ENCODE data around the gene IL5.

DNA sequence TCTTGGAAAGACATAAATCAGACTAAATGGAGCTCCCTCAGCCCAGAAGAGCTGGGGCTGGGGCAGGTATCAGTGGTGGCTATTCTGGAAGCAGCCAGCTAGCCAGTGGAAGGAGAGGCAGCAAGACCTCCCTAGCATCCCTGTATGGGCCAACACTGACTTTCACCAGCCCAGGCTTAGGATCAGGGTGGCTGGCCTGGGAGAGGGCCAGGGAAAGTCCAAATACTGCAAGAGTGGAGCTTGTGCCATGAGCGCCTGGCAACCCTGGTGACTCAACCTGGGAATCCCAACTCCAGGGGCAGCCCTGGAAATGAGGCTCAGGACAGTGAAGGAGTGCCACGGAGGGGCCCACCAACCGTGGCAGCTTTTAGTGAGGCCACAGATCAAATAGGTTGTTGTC lies 45.2 kb downstream of the IL5 start:
- no peak for TF ChIP-seq CTCF (IDR thresholded peaks at IDR 0.05)
- TF ChIP-seq POLR2AphosphoS5 (IDR thresholded peaks at IDR 0.05): peak; percentile 73

All from gastroesophageal sphincter (tissue), 3 donors.